NCI-H1436 (cell line): Measurements from ENCODE around the gene TRIM39.
"Not testable (repeated sequence)": the region's sequence is repeated elsewhere in the genome, so short reads cannot be mapped to it uniquely, and the experiment has no call there.

Experiments used
- DNase-seq: peaks from one replicate; lab custom pipeline; 2025; lab: John Stamatoyannopoulos, UW

TRIM39 gene

DNA sequence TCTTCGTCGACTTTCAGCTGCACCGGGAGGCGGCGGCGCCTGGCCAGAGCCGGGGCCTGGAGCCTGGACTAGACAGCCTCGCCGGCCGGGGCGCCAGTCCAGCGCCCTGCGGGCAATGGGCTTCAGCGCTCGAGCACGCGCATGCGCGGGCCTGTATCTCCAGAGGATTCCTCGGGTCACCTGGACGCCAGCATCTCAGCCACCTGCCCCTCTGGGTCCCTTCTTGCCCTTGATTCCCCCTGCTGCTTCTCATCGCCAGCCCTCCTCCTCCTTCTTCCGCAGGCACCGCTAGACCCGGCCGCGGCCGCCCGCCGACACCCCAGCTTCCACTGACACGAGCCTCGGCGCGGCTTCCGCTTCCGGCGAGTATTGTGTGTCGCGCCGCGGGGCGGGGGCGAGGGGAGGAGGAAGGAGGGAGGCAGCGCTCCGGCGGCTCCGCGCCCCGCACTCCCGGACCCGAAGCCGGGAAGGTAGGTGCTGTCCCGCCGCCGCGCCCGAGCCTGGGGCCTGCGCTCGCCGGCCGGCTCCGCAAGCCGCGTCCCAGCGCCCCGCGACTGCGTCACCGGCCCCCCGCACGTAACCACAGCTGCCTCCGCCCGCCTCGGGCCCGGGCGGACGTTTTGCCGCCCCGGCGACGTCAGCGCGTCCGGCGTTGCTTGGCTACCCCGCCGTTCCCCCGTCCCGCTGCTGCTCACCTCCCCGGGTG, at the start of gene TRIM39:
Gene TRIM39 (plus strand): TSS at position 402 of the 706 bp plus-strand sequence. CDS start 2,391 bp downstream, outside the sequence.
- DNase-seq = peak; percentile 65

- not testable (repeated sequence) for DNase-seq
These were observed 45.7 kb upstream of the TRIM39 start for GRCh38 chr6:30280988-30281387.

GRCh38 chr6:30282522-30282921, 44.2 kb upstream of the TRIM39 start:
- DNase-seq = no peak

GRCh38 chr6:30283761-30284160, 43.0 kb upstream of the TRIM39 start:
- no peak for DNase-seq

DNA sequence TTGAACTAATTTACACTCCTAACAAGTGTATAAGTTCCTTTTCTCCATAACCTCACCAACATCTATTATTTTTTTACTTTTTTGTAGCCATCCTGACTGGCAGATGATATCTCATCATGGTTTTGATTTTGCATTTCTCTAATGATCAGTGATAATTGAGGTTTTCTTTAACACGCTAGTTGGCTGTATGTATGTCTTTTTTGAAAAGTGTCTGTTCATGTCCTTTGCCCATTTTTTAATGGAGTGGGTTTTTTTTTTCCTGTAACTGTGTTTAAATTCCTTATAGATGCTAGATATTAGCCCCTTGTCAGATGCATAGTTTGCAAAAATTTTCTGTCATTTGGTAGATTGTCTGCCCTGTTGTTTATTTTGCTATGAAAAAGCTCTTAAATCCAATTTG, 39.6 kb upstream of the TRIM39 start:
- DNase-seq = no peak

GRCh38 chr6:30295837-30296236, 30.9 kb upstream of the TRIM39 start:
- DNase-seq = no peak

DNA sequence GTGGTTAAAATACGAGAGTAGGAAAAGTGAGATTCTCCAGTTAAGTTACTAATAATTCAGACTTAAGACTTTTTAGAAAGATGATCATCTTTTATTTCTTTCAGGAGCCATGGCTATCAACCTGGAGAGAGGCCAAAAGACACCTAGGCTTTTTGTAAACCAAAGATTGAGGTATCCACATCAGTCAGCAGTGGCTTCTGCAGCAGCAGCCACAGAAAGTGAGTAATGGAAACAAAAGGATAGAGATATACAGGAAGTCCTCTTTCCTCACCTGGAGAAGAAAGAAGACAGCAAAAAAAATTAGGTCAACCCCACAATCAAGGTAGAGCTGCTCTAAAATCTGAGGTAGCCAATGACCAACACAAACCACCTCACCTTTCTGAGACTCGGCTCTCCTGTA, 22.7 kb upstream of the TRIM39 start:
- DNase-seq = no peak

DNA sequence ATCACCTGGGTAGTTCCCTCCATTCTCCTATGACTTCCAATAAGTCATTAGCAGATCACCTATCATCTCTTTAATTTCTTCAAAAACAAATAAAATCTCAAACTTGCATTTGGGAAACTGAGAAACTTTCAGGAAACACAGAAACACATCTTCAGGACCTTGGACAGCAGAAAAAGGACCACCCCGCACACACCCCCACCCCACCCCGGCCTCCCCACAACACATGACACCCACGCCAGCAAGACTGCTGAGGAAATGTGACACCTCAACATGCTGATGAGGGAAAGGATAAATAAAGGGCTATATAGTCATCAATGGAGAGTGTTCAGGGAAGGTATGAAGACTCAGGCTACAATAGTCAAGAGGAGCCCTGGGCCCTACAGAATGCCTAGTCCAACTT, 15.6 kb upstream of the TRIM39 start:
- no peak for DNase-seq

DNA sequence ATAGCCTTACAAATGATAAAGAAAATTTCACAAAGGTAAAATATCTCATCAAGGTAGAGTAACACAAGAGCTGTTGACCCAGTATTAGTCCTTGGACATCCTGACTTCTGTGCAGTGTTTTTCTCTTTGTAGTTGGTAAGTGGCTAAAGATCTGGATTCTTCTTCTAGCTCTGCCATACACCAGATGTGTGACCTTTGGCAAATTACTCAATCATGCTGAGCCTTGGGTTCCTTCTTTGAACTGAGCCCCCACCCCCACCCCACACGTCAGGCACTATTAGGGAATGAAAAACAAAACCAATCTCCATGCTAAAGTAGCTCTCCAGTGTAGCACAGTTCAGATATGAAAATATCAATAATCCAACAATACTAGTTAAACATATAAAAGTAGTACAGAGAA, 15.1 kb upstream of the TRIM39 start:
- DNase-seq = no peak

- no peak for DNase-seq
These were observed 14.5 kb upstream of the TRIM39 start for GRCh38 chr6:30312266-30312665.

- no peak for DNase-seq
These were observed 13.9 kb upstream of the TRIM39 start for GRCh38 chr6:30312676-30313321.

DNA sequence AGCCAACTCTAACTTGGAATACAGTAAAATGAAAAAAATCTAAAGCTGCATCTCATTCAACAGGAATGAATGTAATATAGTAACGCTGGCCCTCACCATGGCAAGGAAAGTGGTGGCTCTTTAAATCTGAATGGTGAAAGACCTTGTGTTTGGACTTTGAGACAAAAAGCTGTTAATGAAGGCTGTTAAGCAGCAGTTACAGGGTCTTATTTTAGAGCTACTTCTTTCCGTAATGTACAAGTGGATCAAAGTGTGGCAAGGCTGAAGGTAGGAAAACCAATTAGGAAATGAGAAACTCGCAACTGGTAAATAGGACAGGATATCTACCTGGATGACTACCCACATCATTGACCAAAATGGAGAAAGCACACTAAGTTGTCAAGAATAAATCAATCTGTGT, 11.6 kb upstream of the TRIM39 start:
- no peak for DNase-seq

GRCh38 chr6:30317913-30318589, 8.7 kb upstream of the TRIM39 start:
- DNase-seq = no peak

GRCh38 chr6:30319146-30319835, 7.4 kb upstream of the TRIM39 start:
- DNase-seq = no peak

DNA sequence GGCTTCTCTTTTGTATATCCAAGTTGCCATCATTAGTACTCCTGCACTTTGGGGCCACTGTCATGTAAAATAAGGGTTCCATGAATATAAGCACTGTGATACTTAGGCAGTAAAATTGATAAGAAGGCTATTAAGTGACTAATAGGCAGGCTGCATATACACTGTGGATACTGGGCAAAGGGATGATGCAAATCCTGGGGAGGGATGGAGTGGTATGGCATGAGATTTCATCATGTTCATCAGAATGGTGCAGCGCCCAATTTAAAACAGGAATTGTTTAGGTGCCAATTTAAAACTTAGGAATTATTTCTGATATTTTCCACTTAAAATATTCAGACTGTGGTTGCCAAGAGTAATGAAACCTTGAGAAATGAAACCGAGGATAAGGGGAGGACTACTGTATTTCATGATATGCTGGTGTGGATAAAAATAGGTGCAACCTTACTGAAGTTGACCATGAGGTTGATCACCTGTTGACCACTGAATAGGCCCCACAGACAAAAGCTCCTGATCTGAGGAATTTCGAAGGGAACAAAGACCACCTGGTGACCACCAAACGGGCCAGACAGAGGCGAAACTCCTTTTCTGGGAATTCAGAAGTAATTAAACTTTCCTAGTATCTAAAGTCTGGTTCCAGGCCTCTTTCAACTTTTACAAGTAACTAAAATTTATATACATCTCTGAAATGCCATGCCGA, 4.9 kb upstream of the TRIM39 start:
- DNase-seq = no peak

- no peak for DNase-seq
These were observed 3.9 kb upstream of the TRIM39 start for GRCh38 chr6:30322527-30323501.

DNA sequence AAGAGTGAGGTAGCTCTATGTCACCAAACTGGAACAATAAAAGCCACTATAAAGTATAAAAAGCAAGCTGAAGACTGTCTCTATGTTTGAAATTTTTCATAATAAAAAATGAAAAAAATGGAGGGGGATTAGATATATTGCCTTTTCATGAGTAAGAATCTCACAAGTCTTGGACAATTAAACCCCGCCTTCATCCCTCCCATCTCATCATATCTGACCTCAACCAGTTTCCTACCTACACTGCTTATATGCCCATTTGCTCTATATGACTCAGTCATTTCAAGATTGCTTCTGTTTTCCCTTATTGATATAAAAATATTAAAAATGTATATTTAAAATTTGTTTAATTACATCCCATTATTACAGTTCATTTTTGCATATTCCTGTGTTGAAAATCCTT, 2.9 kb upstream of the TRIM39 start:
- no peak for DNase-seq

DNA sequence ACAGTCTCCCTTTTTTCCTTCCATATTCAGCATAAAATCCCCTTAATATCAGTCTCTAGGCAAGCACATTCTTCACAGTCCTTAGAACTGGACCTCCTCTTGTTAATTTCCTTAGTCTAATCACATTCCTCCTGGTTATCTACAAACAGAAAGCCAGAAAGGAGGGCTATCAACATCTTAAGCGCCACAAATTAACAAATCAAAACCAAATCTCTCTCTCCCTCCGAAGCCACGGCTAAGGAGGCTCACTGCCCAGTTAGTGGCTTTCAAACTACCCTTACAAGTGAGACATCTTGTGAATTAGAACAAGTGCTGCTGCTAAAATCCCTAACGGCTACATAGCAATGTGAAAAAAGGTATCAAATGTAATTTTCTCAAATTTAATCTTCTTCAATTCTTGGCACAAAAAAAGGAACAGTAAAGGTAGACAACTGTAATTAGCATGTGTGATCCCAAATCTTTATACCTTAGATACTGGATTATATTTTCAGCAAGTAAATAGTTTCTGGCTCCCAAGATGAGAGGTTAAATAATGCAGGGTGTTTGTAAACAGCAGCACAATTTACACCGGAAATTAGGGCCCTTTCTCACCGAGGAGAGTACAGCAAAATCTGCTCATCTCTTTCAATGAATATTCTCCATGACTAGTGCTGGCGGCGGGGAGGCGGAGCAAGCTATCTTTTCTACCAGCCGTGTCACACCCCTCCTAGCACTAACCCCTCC, 1.4 kb upstream of the TRIM39 start:
- peak; percentile 53 for DNase-seq

GRCh38 chr6:30325873-30326525, 728 bp upstream of the TRIM39 start:
- DNase-seq = peak; percentile 57
